IPS-15b (cell line): ENCODE data around the gene LPA.
"Not testable (repeated sequence)": the region's sequence is repeated elsewhere in the genome, so short reads cannot be mapped to it uniquely, and the experiment has no call there.

Experiments used
- H3K27me3 ChIP-seq: one replicate; pipeline ENCODE4 v1.6.1; 2013; ENCODE audit warnings: low read length; ENCODE audit not compliant: control insufficient read depth, insufficient read depth
- H3K36me3 ChIP-seq: one replicate; pipeline ENCODE4 v1.6.1; 2013; ENCODE audit warnings: low read length; ENCODE audit not compliant: control insufficient read depth, insufficient read depth
- H3K4me1 ChIP-seq: one replicate; pipeline ENCODE4 v1.6.1; 2013; ENCODE audit warnings: mild to moderate bottlenecking, low read length; ENCODE audit not compliant: control insufficient read depth, insufficient read depth
- H3K4me3 ChIP-seq: one replicate; pipeline ENCODE4 v1.5.1; 2013; ENCODE audit warnings: low read depth, low read length
- H3K9ac ChIP-seq: one replicate; pipeline ENCODE4 v1.6.1; 2013; ENCODE audit warnings: low read depth, mild to moderate bottlenecking, low read length
- H3K9me3 ChIP-seq: one replicate; pipeline ENCODE4 v1.6.1; 2013; ENCODE audit warnings: mild to moderate bottlenecking, low read length; ENCODE audit not compliant: control insufficient read depth, insufficient read depth

LPA gene

GRCh38 chr6:160685762-160686450, 21.8 kb upstream of the LPA start:
- Histone ChIP-seq H3K9me3 (peaks cover 4% of the 10 kb centered on the region), H3K9ac (no peak overlapping the region), H3K27me3 (no peaks in the 10 kb centered on the region), H3K4me3 (no peak overlapping the region), H3K4me1 (no peaks in the 10 kb centered on the region), H3K36me3 (no peaks in the 10 kb centered on the region)

DNA sequence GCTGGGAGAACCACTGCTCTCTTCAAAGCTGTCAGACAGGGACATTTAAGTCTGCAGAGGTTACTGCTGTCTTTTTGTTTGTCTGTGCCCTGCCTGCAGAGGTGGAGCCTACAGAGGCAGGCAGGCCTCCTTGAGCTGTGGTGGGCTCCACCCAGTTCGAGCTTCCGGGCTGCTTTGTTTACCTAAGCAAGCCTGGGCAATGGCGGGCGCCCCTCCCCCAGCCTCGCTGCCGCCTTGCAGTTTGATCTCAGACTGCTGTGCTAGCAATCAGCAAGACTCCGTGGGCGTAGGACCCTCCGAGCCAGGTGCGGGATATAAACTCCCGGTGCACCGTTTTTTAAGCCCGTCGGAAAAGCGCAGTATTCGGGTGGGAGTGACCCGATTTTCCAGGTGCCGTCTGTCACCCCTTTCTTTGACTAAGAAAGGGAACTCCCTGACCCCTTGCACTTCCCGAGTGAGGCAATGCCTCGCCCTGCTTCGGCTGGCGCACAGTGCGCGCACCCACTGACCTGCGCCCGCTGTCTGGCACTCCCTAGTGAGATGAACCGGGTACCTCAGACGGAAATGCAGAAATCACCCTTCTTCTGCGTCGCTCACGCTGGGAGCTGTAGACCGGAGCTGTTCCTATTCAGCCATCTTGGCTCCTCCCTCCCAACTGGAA, 21.2 kb upstream of the LPA start:
- H3K9ac ChIP-seq, H3K4me3 ChIP-seq, H3K4me1 ChIP-seq, H3K36me3 ChIP-seq, H3K9me3 ChIP-seq, H3K27me3 ChIP-seq: not testable (repeated sequence)

- H3K27me3 ChIP-seq: peaks cover 5% of the 10 kb centered on the region
- peak overlapping the region; percentile 48 for H3K4me3 ChIP-seq
- H3K9me3 ChIP-seq: no peaks in the 10 kb centered on the region
- H3K4me1 ChIP-seq: no peaks in the 10 kb centered on the region
- H3K36me3 ChIP-seq: no peaks in the 10 kb centered on the region
- H3K9ac ChIP-seq: no peak overlapping the region
These were observed 15.3 kb upstream of the LPA start for GRCh38 chr6:160679402-160679769.

- Histone ChIP-seq H3K36me3 (no peaks in the 10 kb centered on the region), H3K27me3 (peaks cover 5% of the 10 kb centered on the region), H3K9me3 (no peaks in the 10 kb centered on the region), H3K9ac (no peak overlapping the region), H3K4me1 (no peaks in the 10 kb centered on the region), H3K4me3 (peak overlapping the region; percentile 48)
These were observed 14.8 kb upstream of the LPA start for GRCh38 chr6:160678744-160679401.

DNA sequence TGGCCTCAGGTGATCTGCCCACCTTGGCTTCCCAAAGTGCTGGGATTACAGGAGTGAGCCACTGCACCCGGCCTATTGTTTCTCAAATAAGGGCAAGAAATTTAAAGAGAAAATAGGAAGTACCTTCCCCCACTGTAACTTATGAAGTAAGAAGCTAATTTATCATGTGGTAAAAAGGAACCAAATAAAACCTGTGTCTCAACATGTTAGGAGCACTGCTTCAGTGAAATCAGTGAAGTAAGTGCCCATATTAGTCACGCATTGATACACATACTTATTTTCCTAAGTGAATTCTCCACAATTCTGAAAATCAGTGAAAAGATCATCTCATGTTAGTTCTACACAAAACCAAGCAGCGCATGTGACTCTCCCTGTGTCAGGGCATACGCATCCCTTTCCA, 14.2 kb upstream of the LPA start:
- Histone ChIP-seq H3K9me3 (no peaks in the 10 kb centered on the region), H3K4me3 (no peak overlapping the region)

GRCh38 chr6:160676418-160676817, 12.3 kb upstream of the LPA start:
- H3K9ac ChIP-seq, H3K4me3 ChIP-seq, H3K9me3 ChIP-seq, H3K27me3 ChIP-seq, H3K36me3 ChIP-seq, H3K4me1 ChIP-seq: not testable (repeated sequence)

More for the DNA sequence above, 14.2 kb upstream of the LPA start:
- Histone ChIP-seq H3K27me3 (peaks cover 5% of the 10 kb centered on the region), H3K36me3 (no peaks in the 10 kb centered on the region), H3K9ac (no peak overlapping the region), H3K4me1 (no peaks in the 10 kb centered on the region)

DNA sequence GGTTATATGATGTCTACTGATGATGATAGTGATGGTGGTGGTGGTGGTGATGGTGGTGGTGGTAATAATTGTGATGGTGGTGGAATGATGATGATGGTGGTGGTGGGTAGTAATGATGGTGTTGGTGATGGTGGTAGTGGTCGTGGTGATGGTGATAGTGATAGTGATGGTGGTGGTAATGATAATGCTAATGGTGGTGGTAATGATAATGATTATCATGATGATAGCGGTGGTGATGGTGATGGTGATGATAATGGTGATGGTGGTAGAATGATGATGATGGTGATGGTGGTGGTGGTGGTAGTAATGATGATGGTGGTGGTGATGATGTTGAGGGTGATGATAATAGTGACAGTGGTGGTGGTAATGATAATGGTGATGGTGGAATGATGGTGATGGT, 4.5 kb upstream of the LPA start:
- Histone ChIP-seq H3K27me3 (no peaks in the 10 kb centered on the region), H3K36me3 (no peaks in the 10 kb centered on the region), H3K9me3 (no peaks in the 10 kb centered on the region), H3K4me1 (no peaks in the 10 kb centered on the region), H3K4me3 (no peak overlapping the region), H3K9ac (no peak overlapping the region)

- Histone ChIP-seq H3K4me1 (no peaks in the 10 kb centered on the region), H3K9me3 (no peaks in the 10 kb centered on the region), H3K27me3 (no peaks in the 10 kb centered on the region), H3K9ac (no peak overlapping the region), H3K36me3 (no peaks in the 10 kb centered on the region), H3K4me3 (no peak overlapping the region)
These were observed 3.8 kb upstream of the LPA start for GRCh38 chr6:160667639-160668481.

DNA sequence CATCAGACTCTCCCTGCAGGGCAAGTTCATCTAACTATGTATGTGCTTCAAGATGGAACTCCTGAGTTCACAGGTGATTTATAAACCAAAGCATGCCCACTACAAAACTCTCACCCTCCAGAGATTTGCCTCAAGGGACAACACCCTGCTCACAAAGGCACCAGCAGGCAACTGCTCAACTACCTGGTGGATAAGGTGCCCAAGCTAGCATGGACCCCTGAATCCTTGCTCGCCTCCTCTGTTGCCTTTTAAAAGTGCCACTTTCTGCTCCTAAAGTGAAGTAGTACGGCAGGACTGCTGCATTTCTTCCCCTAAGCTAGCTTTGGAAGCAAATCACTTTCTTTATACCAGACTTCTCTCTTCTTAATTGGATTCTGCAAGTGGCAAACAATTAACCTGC, 1.2 kb downstream of the LPA start:
- no peak overlapping the region for H3K4me3 ChIP-seq

GRCh38 chr6:160662429-160662828, 1.6 kb downstream of the LPA start:
- H3K4me1 ChIP-seq: no peaks in the 10 kb centered on the region
- H3K9me3 ChIP-seq: no peaks in the 10 kb centered on the region
- no peak overlapping the region for H3K4me3 ChIP-seq
- H3K27me3 ChIP-seq: no peaks in the 10 kb centered on the region
- no peaks in the 10 kb centered on the region for H3K36me3 ChIP-seq
- H3K9ac ChIP-seq: no peak overlapping the region

More for the DNA sequence above, 1.2 kb downstream of the LPA start:
- Histone ChIP-seq H3K36me3 (no peaks in the 10 kb centered on the region), H3K9me3 (no peaks in the 10 kb centered on the region), H3K4me1 (no peaks in the 10 kb centered on the region), H3K27me3 (no peaks in the 10 kb centered on the region), H3K9ac (no peak overlapping the region)

GRCh38 chr6:160661216-160661615, 2.9 kb downstream of the LPA start:
- no peak overlapping the region for H3K4me3 ChIP-seq
- no peaks in the 10 kb centered on the region for H3K27me3 ChIP-seq
- H3K4me1 ChIP-seq: no peaks in the 10 kb centered on the region
- no peak overlapping the region for H3K9ac ChIP-seq
- H3K9me3 ChIP-seq: no peaks in the 10 kb centered on the region
- no peaks in the 10 kb centered on the region for H3K36me3 ChIP-seq
